Gastroesophageal sphincter (tissue), 4 donors: ENCODE measurements around the gene CHD9NB. TPM values are rescaled to one million over a fixed set of nuclear protein-coding genes. Genes with fewer than 3 reads are reported as not detected.

ENCODE experiments used
- ATAC-seq: fragments of 150-250 bp; one replicate; pipeline ENCODE4 v1.9.1; 2016; ENCODE audit warnings: mild to moderate bottlenecking, moderate library complexity
- H3K27ac ChIP-seq, 4 donors: fragments of 200-600 bp; sonication (generic) in 3 of 4; 1 replicate in 3 of 4; 2 replicates in 1 of 4; pipeline ENCODE4 v1.5.1; 2016 to 2019
- H3K27me3 ChIP-seq: fragments of 200-600 bp; sonication (generic); one replicate; pipeline ENCODE4 v1.5.1; 2019
- H3K36me3 ChIP-seq, 2 donors: fragments of 200-600 bp; sonication (generic); one replicate each; pipeline ENCODE4 v1.5.1; 2019; ENCODE audit warnings: control low read depth in 1 of 2
- H3K4me1 ChIP-seq, 3 donors: fragments of 200-600 bp; sonication (generic); 1 replicate in 2 of 3; 2 replicates in 1 of 3; pipeline ENCODE4 v1.5.1; 2016 to 2019; ENCODE audit warnings: control low read depth in 2 of 3
- H3K4me3 ChIP-seq, 2 donors: fragments of 200-600 bp; sonication (generic); one replicate each; pipeline ENCODE4 v1.5.1; 2019; ENCODE audit warnings: mild to moderate bottlenecking in 1 of 2, moderate library complexity in 1 of 2
- H3K9me3 ChIP-seq, 3 donors: fragments of 200-600 bp; sonication (generic); one replicate each; pipeline ENCODE4 v1.5.1; 2017 to 2019; ENCODE audit warnings: control low read depth in 2 of 3
- EP300 ChIP-seq: sonication (generic); formaldehyde crosslinking; IDR thresholded peaks from one replicate; pipeline ENCODE4 v1.6.1; 2017; ENCODE audit warnings: antibody characterized with exemption, mild to moderate bottlenecking
- POLR2A ChIP-seq, 2 donors: fragments of 450-650 bp; IDR thresholded peaks; one replicate each; pipeline ENCODE4 v1.6.1; 2017; ENCODE audit warnings: antibody characterized with exemption in 2 of 2, mild to moderate bottlenecking in 2 of 2, moderate library complexity in 1 of 2
- POLR2AphosphoS5 ChIP-seq: sonication (generic); formaldehyde crosslinking; IDR thresholded peaks from one replicate; pipeline ENCODE4 v1.6.1; 2017; ENCODE audit warnings: antibody characterized with exemption
- WGBS, 2 donors: methylation state at CpG; one replicate each; pipeline ENCODE4 v1.1.5; 2018; ENCODE audit warnings: low coverage in 1 of 2; 5-methylcytosine and 5-hydroxymethylcytosine counted together
- total RNA-seq, 4 donors: library from RNA; depleted of rRNA; stranded (reverse); fragments of >200 nt; gene quantifications; one replicate each; pipeline ENCODE4 v1.1.0, GENCODE V29; 2016
- TF ChIP-seq, protein P1 (sequence below), 4 experiments: fragments of 200-600 bp in 2 of 4; fragments of 450-650 bp in 2 of 4; sonication (generic) in 1 of 4; IDR thresholded peaks; one replicate each; pipeline ENCODE4 v1.5.1; 2017 to 2019; ENCODE audit warnings: antibody characterized with exemption in 4 of 4, mild to moderate bottlenecking in 2 of 4, moderate library complexity in 2 of 4

The CHD9NB gene
- total RNA-seq, 4 donors from 2014 or later, result 0.17 to 1.1 TPM; not detected in 2

DNA sequence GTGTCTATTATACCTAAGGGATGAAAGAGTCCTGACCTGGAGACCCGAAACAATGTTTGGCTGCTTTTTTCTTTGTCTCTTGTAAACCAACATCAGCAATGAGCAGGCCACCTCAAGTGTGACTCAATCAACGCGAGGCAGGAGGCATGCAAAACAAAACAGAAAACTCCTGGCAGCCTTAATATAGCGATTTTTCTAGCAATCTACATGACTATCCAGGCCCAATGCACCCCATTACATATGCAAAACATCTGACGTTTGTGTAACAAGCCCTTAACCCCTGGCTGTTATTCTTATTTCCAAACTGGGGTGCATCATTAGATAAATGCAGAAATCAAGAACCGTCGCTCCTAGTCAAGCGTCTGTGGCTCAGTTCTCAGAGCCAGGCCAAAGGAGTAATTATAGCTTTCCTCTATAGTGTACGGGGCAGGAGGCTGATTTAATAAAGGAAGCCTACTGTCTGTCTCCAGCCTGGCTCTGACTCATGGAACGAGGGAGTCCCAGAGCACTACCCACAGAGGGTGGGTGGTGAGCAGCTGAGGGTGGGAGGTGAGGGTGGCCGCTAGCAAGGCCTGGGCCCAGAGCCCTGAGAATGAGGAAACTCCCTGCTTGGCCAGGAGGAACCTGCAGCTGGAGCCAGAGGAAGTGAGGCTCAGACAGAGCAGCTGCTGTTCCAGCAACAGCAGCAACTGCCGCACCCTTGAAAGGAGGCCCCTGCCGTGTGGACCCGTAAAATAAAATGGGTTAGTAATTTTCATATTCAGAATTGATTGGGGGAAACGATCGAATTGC is 46.0 kb upstream of the CHD9NB start:
- no peaks in the 10 kb centered on the region for H3K36me3 ChIP-seq
- peak overlapping the region; percentile 48 to 93 (median 88) for H3K27ac ChIP-seq
- peak overlapping the region in 1 of 2 donors; percentile 51 for H3K4me3 ChIP-seq
- TF ChIP-seq POLR2AphosphoS5 (peak; percentile 91), POLR2A (IDR thresholded peaks at IDR 0.05) (peak in 1 of 2 donors; percentile 38), EP300 (no peak)
- TF ChIP-seq, protein P1, sequence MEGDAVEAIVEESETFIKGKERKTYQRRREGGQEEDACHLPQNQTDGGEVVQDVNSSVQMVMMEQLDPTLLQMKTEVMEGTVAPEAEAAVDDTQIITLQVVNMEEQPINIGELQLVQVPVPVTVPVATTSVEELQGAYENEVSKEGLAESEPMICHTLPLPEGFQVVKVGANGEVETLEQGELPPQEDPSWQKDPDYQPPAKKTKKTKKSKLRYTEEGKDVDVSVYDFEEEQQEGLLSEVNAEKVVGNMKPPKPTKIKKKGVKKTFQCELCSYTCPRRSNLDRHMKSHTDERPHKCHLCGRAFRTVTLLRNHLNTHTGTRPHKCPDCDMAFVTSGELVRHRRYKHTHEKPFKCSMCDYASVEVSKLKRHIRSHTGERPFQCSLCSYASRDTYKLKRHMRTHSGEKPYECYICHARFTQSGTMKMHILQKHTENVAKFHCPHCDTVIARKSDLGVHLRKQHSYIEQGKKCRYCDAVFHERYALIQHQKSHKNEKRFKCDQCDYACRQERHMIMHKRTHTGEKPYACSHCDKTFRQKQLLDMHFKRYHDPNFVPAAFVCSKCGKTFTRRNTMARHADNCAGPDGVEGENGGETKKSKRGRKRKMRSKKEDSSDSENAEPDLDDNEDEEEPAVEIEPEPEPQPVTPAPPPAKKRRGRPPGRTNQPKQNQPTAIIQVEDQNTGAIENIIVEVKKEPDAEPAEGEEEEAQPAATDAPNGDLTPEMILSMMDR (IDR thresholded peaks at IDR 0.05), result no peak
- H3K9me3 ChIP-seq, result no peaks in the 10 kb centered on the region
- 6 to 12% methylated on average over 14 of the region's 16 CpGs for WGBS, 2 donors
- no peaks in the 10 kb centered on the region for H3K27me3 ChIP-seq
- peak; percentile 91 for ATAC-seq
- peaks cover 8 to 52% (median 30%) of the 10 kb centered on the region in 3 donors for H3K4me1 ChIP-seq

DNA sequence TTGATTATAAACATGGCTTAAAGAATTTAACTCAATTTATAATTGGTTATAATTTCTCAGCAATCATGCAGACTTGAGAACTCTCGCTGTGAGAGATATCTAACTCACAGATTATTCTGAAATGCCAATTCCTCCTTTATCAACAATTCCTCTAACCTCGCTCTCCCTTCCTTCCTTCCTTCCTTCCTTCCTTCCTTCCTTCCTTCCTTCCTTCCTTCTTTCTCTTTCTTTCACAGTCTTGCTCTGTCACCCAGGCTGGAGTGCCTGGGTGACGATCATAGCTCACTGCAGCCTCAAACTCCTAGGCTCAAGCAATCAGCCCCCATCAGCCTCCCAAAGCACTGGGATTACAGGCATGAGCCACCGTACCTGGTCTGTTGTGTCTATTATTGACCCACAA is 44.5 kb upstream of the CHD9NB start:
- TF ChIP-seq EP300 (no peak), POLR2AphosphoS5 (no peak), POLR2A (IDR thresholded peaks at IDR 0.05) (no peak)
- ATAC-seq, result no peak
- peaks cover 8 to 65% (median 35%) of the 10 kb centered on the region in 3 donors for H3K4me1 ChIP-seq
- H3K36me3 ChIP-seq, result no peaks in the 10 kb centered on the region
- H3K27ac ChIP-seq, result peak overlapping the region in 1 of 4 donors; percentile 87
- H3K27me3 ChIP-seq, result no peaks in the 10 kb centered on the region
- no peak overlapping the region for H3K4me3 ChIP-seq
- H3K9me3 ChIP-seq, result no peaks in the 10 kb centered on the region
- WGBS, 2 donors, result 95 to 100% methylated on average over 1 to 2 of the region's 4 CpGs

DNA sequence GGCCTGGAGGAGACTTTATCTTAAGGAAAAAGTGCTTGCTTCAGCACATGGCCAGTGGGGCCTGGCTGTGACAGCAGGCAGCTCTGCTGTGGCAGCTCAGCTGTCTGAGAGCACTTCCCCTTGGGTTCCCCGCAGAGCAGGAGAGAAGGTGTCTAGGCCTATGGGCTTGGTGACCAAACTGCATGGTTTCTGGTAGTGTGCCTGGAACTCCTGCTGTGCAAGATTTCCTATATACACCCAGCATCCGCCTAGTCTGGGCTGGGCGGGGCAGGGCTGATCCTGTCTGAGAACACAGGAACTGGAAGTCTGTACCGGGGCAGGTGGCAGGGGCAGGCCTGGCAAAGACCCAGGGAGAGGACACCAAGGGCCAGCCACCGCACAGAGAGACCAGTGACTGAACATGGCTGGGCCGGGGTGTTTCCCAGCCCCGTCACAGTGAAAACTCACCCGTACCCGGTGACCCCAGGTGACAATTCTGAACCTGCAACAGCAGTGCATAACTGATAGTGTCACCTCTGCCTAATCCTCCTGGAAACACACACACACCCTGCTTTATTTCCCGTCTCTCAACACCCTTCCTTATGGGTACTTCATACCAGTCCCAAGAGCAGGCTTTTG is 41.4 kb upstream of the CHD9NB start:
- H3K36me3 ChIP-seq, result no peaks in the 10 kb centered on the region
- WGBS, 2 donors, result 43 to 54% methylated on average over 1 to 6 of the region's 10 CpGs
- no peak overlapping the region for H3K4me3 ChIP-seq
- no peaks in the 10 kb centered on the region for H3K9me3 ChIP-seq
- ATAC-seq, result no peak
- TF ChIP-seq, protein P1 (IDR thresholded peaks at IDR 0.05), result no peak
- TF ChIP-seq POLR2A (IDR thresholded peaks at IDR 0.05), result no peak
- no peak for TF ChIP-seq POLR2AphosphoS5
- TF ChIP-seq EP300, result no peak
- H3K27ac ChIP-seq, result peak overlapping the region in 3 of 4 donors; percentile 48 to 73 (median 70)
- no peaks in the 10 kb centered on the region for H3K27me3 ChIP-seq
- H3K4me1 ChIP-seq, result peaks cover 19 to 75% (median 47%) of the 10 kb centered on the region in 3 donors

DNA sequence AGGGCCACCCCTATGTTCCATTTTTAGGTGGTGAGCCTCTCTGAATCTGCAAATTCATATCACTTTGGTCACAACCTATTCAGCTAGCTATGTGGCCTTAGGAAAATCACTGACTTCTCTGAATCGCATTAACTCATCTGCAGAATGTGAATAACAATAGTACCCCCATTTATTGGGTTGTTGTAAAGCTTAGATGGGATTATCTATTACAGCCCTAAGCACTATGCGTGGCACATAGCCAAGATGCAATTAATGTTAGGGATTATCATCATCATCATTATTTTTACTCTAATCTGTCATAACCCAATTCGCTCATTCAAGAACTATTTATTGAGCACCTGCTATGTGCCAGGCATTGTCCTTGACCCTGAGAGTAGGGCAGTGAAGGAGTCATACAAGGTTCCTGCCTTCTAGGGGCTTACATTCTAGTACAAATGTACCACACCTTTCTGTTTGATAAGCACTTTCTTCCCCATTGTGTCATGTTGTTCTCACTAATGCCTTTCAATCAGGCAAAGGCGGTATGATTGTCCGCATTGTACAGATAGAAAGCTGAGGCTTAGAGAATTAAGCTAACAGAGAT is 40.6 kb upstream of the CHD9NB start:
- Histone ChIP-seq H3K27me3 (no peaks in the 10 kb centered on the region), H3K27ac (peak overlapping the region in 3 of 4 donors; percentile 48 to 73 (median 70)), H3K36me3 (no peaks in the 10 kb centered on the region), H3K4me1 (peaks cover 19 to 75% (median 38%) of the 10 kb centered on the region in 3 donors), H3K9me3 (no peaks in the 10 kb centered on the region), H3K4me3 (no peak overlapping the region)
- 79 to 95% methylated on average over 2 to 5 of the region's 5 CpGs for WGBS, 2 donors
- no peak for TF ChIP-seq POLR2A (IDR thresholded peaks at IDR 0.05)
- TF ChIP-seq, protein P1 (IDR thresholded peaks at IDR 0.05), result no peak
- no peak for TF ChIP-seq POLR2AphosphoS5
- no peak for TF ChIP-seq EP300
- ATAC-seq, result no peak

DNA sequence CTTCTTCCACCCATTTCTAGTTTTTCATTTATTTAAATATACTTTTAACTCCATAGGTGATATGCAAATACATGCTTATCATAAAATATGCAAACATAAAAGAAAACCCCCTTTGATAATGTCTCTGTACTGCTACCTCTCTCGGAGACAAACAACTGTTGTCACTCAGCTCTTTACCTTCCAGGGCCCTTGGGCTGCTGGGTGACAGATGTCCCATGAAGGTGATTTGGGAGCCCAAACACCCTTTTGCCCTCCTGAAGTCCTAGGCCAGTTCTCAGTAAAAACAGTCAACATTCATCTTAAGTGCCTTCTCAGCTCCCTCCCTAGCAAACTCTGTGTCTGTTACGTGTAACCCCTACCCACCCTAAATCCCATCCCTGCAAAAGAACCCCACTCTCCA is 39.6 kb upstream of the CHD9NB start:
- 60 to 100% methylated on average over 1 of the region's 2 CpGs for WGBS, 2 donors
- no peak for TF ChIP-seq POLR2A (IDR thresholded peaks at IDR 0.05)
- no peak for TF ChIP-seq POLR2AphosphoS5
- TF ChIP-seq, protein P1 (IDR thresholded peaks at IDR 0.05), result no peak
- TF ChIP-seq EP300, result no peak
- Histone ChIP-seq H3K27me3 (no peaks in the 10 kb centered on the region), H3K4me1 (peaks cover 16 to 71% (median 33%) of the 10 kb centered on the region in 3 donors), H3K9me3 (no peaks in the 10 kb centered on the region), H3K27ac (peak overlapping the region in 3 of 4 donors; percentile 87 to 93 (median 87)), H3K4me3 (no peak overlapping the region), H3K36me3 (no peaks in the 10 kb centered on the region)
- no peak for ATAC-seq
